HG02870 (cell line): ENCODE results near the gene PINK1.

ENCODE experiments used
- ATAC-seq: cut with Tn5 transposase; IDR thresholded peaks from one replicate; pipeline ENCODE4 v1.9.1; 2021; ENCODE audit warnings: mild to moderate bottlenecking, moderate library complexity; ENCODE audit not compliant: unreplicated experiment

The PINK1 gene

GRCh38 chr1:20610970-20611369 is 22.3 kb upstream of the PINK1 start:
- no peak for ATAC-seq

GRCh38 chr1:20611652-20612051 is 21.6 kb upstream of the PINK1 start:
- ATAC-seq, result no peak

DNA sequence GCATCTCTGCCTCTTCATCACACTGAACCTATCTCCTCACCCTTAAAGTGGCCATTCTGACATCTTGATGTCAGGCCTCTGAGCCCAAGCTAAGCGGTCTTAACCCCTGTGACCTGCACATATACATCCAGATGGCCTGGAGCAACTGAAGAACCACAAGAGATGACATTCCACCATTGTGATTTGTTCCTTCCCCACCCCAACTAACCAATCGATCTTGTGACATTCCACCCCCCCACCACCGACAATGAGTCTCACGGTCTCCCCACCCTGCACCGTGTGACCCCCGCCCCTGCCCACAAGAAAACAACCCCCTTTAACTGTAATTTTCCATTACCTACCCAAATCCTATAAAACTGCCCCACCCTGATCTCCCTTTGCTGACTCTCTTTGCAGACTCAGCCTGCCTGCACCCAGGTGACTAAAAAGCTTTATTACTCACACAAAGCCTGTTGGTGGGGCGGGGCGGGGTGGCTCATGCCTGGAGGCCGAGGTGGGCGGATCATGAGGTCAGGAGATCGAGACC is 21.0 kb upstream of the PINK1 start:
- no peak for ATAC-seq

DNA sequence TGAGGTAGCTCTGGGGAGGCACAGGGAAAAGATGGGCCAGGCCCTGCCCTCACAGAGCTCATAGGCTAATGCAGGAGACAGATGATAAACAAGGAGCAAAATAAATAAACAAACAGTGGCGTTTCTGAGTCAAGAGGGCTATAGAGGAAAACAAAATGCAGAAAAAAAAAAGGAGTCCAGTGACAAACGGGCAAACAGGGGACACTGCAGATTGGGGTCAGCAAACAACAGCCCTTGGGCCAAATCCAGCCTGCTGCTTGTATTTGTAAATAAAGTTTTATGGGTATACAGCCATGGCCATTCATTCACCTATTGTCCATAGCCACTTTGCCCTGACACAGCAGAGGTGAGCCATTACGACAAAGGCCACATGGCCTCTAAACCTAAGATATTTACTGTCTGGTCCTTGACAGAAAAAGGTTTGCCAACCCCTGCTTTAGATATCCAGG is 19.1 kb upstream of the PINK1 start:
- ATAC-seq, result no peak

DNA sequence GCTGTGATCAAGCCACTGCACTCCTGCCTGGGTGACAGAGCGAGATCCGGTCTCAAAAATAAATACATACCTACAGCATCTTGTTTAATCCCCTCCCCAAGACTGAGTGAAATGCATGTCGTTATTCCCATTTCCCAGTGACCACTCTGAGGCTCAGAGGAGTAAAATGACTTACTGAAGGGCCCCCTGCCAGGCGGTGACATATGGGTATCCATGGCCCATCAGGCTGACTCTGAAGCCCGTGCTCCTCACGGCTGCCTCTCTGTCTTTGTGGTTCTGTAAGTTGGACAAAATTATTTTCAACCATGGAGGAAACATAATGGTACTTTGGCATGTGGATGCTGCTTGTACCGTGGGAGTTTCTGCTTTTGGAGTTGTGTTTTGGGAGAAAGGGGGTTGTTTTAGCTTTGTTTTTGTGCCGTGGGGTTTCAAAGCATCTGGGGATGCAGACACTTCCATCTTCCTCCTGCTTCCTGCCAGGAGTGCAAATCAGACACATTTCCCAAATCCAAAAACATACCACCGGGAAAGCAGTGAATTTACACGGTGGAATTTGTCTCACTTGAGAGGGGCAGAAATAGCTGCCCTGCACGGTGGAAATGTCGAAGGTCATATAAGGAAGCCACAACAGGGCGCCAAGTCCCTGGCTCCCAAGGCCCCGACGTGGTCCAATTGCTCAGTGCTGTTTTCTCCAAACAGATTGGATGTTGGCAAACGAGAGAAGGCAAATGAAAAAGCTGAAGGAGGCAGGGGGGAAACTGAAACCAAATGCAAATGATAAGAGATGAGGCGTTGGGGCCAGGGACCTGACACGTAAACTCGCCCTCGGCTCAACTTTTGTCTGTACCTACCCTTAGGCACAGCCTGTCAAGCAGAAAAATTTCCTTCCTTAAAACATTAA is 17.1 kb upstream of the PINK1 start:
- ATAC-seq, result no peak

- ATAC-seq, result no peak
Observed at GRCh38 chr1:20616847-20617487, 16.3 kb upstream of the PINK1 start.

GRCh38 chr1:20618550-20618949 is 14.7 kb upstream of the PINK1 start:
- no peak for ATAC-seq

- no peak for ATAC-seq
Observed at GRCh38 chr1:20619999-20620398, 13.3 kb upstream of the PINK1 start.

DNA sequence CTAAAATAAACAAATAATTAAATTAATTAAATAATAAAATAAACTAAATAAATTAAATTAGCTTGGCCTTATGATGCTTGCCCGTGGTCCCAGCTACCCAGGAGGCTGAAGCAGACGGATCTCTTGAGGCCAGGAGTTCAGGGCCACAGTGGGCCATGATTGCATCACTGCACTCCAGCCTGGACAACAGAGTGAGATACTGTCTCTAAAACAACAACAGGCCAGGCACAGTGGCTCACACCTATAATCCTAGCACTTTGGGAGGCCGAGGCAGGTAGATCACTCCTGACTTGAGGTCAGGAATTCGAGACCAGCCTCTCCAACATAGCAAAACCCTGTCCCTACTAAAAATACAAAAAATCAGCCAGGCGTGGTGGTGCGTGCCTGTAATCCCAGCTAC is 12.2 kb upstream of the PINK1 start:
- no peak for ATAC-seq

DNA sequence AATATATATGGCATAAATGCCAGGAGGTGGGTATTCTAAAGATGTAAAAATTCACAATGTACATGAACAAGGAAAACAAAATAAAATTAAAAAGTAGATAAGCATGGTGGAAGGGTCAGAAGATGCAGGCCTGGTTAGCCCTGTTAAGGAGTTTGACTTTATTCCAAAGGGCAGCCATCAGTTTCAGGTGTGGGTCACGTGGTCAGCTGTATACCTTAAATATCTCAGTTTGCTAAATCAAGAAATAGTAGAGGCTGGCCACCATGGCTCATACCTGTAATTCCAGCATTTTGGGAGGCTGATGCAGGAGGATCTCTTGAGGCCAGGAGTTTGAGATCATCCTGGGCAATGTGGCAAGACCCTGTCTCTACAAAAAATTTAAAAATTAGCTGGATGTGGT is 8.5 kb upstream of the PINK1 start:
- ATAC-seq, result no peak

DNA sequence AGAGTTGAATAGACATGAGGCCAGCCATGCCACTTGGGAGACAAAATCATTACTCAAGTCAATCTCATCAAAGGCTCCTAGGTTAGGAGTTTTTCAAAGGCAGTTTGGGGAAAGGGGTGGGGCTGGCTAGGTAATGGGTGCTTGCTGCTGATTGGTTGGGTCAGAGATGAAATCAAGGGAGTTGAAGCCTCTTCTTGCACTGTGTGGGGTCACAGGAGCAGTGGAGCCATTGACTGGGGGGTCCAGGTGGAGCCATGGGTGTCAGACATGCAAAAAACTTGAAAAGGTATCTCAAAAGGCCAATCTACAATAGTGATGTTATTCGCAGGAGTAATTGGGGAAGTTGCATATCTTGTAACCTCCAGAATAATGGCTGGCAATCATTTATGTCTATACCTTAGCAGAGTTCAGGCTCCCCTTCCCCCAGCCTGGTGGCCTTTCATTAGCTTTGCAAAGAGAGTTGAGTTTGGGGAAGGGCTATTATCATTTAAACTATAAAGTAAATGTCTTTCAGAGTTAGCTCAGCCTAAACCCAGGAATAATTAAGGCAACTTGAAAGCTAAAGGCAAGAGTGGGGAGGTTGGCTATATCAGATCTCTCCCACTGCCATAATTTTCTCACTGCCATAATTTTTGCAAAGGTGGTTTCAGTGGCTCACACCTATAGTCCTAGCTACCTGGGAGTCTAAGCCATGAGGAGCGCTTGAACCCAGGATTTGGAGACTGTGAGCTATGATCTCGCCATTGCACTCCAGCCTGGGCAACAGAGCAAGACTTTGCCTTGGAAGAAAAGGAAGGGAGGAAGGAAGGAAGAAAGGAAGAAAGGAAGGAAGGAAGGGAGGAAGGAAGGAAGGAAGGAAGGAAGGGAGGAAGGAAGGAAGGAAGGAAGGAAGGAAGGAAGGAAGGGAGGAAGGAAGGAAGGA is 7.8 kb upstream of the PINK1 start:
- ATAC-seq, result no peak

DNA sequence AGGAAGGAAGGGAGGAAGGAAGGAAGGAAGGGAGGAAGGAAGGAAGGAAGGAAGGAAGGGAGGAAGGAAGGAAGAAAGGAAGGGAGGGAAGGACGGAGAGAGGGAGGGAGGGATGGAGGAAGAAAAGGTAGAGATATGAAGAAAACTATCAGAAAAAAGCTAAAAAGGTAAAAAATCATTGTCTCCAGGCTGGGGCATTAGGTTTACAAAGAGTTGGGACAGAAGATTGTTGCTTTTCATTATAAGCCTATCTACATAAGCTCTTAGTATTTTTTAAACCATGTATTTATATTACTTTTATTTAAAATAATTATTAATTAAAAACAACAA is 7.2 kb upstream of the PINK1 start:
- no peak for ATAC-seq

- ATAC-seq, result no peak
Observed at GRCh38 chr1:20626524-20626923, 6.7 kb upstream of the PINK1 start.

DNA sequence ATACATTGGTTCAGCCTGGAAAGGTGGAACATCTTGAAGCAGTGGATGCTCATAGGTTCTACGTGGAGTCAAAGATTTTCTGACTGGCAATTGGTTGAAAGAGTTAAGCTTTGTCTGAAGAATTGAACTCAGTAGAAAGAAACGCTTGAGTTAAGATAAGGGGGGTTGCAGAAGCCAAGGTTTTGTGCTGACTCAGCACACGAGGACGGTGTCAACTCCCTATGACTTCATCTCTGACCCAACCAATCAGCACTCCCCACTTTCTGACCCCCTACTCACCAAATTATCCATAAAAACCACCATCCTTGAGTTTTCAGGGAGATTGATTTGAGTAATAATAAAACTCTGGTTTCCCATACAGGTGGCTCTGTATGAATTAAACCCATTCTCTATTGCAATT is 2.5 kb upstream of the PINK1 start:
- ATAC-seq, result no peak

GRCh38 chr1:20632386-20632785 is 872 bp upstream of the PINK1 start:
- ATAC-seq, result no peak

- ATAC-seq, result no peak
Observed at GRCh38 chr1:20634065-20634593, 871 bp downstream of the PINK1 start.

GRCh38 chr1:20634594-20635084 is 1.4 kb downstream of the PINK1 start:
- no peak for ATAC-seq

- ATAC-seq, result no peak
Observed at GRCh38 chr1:20636785-20637347, 3.6 kb downstream of the PINK1 start.

- no peak for ATAC-seq
Observed at GRCh38 chr1:20640183-20640597, 6.9 kb downstream of the PINK1 start.

DNA sequence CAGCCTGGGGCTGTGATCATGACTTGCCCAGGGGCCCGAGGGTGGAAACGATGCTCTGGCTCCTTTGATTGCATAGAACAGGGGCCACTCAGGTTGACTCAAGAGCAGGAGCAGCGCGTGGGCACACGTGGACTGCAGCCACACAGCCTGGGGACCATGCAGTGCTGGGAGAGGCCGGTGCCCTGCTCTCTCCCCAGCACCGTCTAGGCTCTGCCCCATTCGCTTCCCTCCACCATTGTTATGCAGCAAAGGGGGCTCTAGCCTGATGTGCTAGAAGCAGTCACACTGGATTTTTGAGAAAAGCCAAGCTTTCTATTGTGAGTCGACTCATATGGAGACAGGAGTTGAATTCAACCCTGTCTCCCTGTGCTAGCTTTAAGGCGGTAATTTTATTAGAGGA is 8.7 kb downstream of the PINK1 start:
- ATAC-seq, result no peak
